Skin of body (tissue), 2 donors: Measurements from ENCODE around the gene VPS51. TPM values are rescaled to one million over a fixed set of nuclear protein-coding genes. Genes with fewer than 3 reads are reported as not detected.
"Not testable (repeated sequence)": the region's sequence is repeated elsewhere in the genome, so short reads cannot be mapped to it uniquely, and the experiment has no call there.

ENCODE experiments used
- DNase-seq: peaks from one replicate; lab custom pipeline; 2025; lab: John Stamatoyannopoulos, UW
- total RNA-seq: library from RNA; depleted of rRNA; stranded (reverse); fragments of >200 nt; gene quantifications from one replicate; pipeline ENCODE4 v1.2.3, GENCODE V29; 2014

Gene VPS51
- total RNA-seq, 1 donor from 2014 or later = 93.3 TPM

GRCh38 chr11:65133724-65134123 lies 37.7 kb downstream of the VPS51 start:
- DNase-seq = peak; percentile 7

- DNase-seq = peak; percentile 97
Measured at GRCh38 chr11:65134240-65134951, 38.4 kb downstream of the VPS51 start, which contains the start of gene SYVN1. SYVN1 (minus strand) TSS chr11:65134519; CDS start chr11:65133601, 918 bp downstream.

GRCh38 chr11:65134952-65135632 lies 39.1 kb downstream of the VPS51 start:
- peak; percentile 97 for DNase-seq

- DNase-seq = no peak
Measured at GRCh38 chr11:65135633-65136145, 39.7 kb downstream of the VPS51 start.

- no peak for DNase-seq
Measured at GRCh38 chr11:65136515-65137096, 40.6 kb downstream of the VPS51 start.

- no peak for DNase-seq
Measured at GRCh38 chr11:65141896-65142494, 46.0 kb downstream of the VPS51 start.

GRCh38 chr11:65147352-65148075 lies 51.5 kb downstream of the VPS51 start:
- DNase-seq = no peak

- DNase-seq = no peak
Measured at GRCh38 chr11:65148657-65149056, 52.6 kb downstream of the VPS51 start.

- not testable (repeated sequence) for DNase-seq
Measured at GRCh38 chr11:65150131-65150508, 54.1 kb downstream of the VPS51 start.

GRCh38 chr11:65150509-65151299 lies 54.7 kb downstream of the VPS51 start:
- peak; percentile 9 for DNase-seq

GRCh38 chr11:65151331-65151899 lies 55.4 kb downstream of the VPS51 start:
- no peak for DNase-seq

- no peak for DNase-seq
Measured at GRCh38 chr11:65152122-65152521, 56.1 kb downstream of the VPS51 start.

GRCh38 chr11:65156256-65156655 lies 60.2 kb downstream of the VPS51 start:
- no peak for DNase-seq

GRCh38 chr11:65156926-65157325 lies 60.9 kb downstream of the VPS51 start:
- no peak for DNase-seq

GRCh38 chr11:65157336-65157735 lies 61.3 kb downstream of the VPS51 start:
- DNase-seq = no peak

GRCh38 chr11:65159012-65159411 lies 63.0 kb downstream of the VPS51 start:
- DNase-seq = no peak

GRCh38 chr11:65160643-65161042 lies 64.6 kb downstream of the VPS51 start:
- DNase-seq = no peak
